DOHH2 (cell line): ENCODE data around the gene TPCN2.

Source experiments
- CTCF ChIP-seq: fragments of 200-600 bp; sonication (generic); IDR thresholded peaks from one replicate; pipeline ENCODE4 v1.5.1; 2014; ENCODE audit warnings: antibody characterized with exemption, mild to moderate bottlenecking, low read depth, low read length; ENCODE audit not compliant: poor library complexity, severe bottlenecking
- EZH2phosphoT487 ChIP-seq: fragments of 200-600 bp; sonication (generic); IDR thresholded peaks from 2 replicates; pipeline ENCODE4 v1.6.1; 2017; ENCODE audit warnings: borderline replicate concordance, mild to moderate bottlenecking, antibody characterized with exemption, low read length, moderate library complexity, mixed read lengths

- no peak for TF ChIP-seq CTCF
- TF ChIP-seq EZH2phosphoT487 = no peak
These were observed 109.1 kb downstream of the TPCN2 start for GRCh38 chr11:69157822-69158231.
